T-helper 17 cell (primary cell): ENCODE measurements around the gene AFF3. TPM values are rescaled to one million over a fixed set of nuclear protein-coding genes. Genes with fewer than 3 reads are reported as not detected.
"Not testable (repeated sequence)": the region's sequence is repeated elsewhere in the genome, so short reads cannot be mapped to it uniquely, and the experiment has no call there.

ENCODE experiments used
- ATAC-seq: fragments of 150-1000 bp; cut with Tn5 transposase; 2 replicates; pipeline ENCODE4 v1.10.0; 2021; ENCODE audit warnings: mild to moderate bottlenecking, moderate library complexity
- DNase-seq, 3 donors: peaks; one replicate each; pipeline versions ENCODE4 v3.0.0 to v3.0.0-alpha.2; 2020 to 2021
- H3K9me3 ChIP-seq: one replicate; pipeline ENCODE4 v1.7.0; 2013; ENCODE audit warnings: low read length, mild to moderate bottlenecking; ENCODE audit not compliant: control insufficient read depth, poor library complexity, severe bottlenecking
- H3K27ac Mint-ChIP-seq: one replicate; pipeline ENCODE4 v1.8.0; 2022; ENCODE audit warnings: mild to moderate bottlenecking, moderate library complexity, mixed read lengths
- H3K27me3 Mint-ChIP-seq: one replicate; pipeline ENCODE4 v1.8.0; 2022; ENCODE audit warnings: mixed read lengths
- H3K36me3 Mint-ChIP-seq: one replicate; pipeline ENCODE4 v1.8.0; 2022; ENCODE audit warnings: low read depth, mixed read lengths
- H3K4me1 Mint-ChIP-seq: one replicate; pipeline ENCODE4 v1.8.0; 2022; ENCODE audit warnings: mild to moderate bottlenecking, mixed read lengths
- H3K4me3 Mint-ChIP-seq: one replicate; pipeline ENCODE4 v1.8.0; 2022; ENCODE audit warnings: mild to moderate bottlenecking, moderate library complexity, mixed read lengths
- total RNA-seq, 4 donors: library from RNA in 2 of 4; stranded (reverse) in 2 of 4; gene quantifications; one replicate each; pipeline ENCODE4 v1.2.3 and lab custom pipeline; 2022 to 2026

AFF3 gene
- total RNA-seq, 2 donors from 2014 or later, result 6.5 to 14.4 TPM

- Mint-ChIP-seq H3K4me3 (no peak overlapping the region), H3K27ac (no peak overlapping the region), H3K4me1 (no peaks in the 10 kb centered on the region), H3K27me3 (peaks cover 5% of the 10 kb centered on the region), H3K36me3 (peaks cover 3% of the 10 kb centered on the region)
- ATAC-seq (no peak), DNase-seq (no peak)
- H3K9me3 ChIP-seq, result no peaks in the 10 kb centered on the region
These were observed 478.7 kb downstream of the AFF3 start for GRCh38 chr2:99663641-99664040.

DNA sequence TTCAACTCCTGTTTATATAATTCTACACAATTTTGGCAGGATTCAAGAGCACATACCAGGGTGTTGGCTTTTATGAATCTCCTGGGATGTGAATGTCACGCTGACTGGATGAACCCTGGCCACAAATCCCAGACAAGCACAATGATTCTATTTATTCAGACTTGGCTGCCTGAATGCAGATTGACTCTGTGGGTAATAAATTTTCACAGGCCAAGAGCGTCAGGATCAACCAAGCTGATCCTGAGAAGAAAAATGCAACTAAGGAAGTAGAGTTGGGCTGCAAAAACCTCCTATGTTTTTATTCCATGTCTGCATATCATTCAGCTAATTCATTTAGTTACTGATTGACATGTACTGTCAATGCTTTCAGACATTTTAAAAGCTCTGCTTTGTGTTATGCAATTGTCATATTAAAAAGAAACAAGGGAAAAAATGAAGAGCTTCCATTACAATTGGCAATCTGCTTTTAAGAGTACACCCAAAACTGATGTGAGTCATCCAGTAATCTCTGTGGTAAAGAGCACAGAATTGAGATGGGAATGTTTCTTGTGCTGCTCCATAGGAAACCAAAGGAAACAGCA is 479.5 kb downstream of the AFF3 start:
- Mint-ChIP-seq H3K4me3 (no peak overlapping the region), H3K4me1 (no peaks in the 10 kb centered on the region), H3K27ac (no peak overlapping the region), H3K36me3 (peaks cover 3% of the 10 kb centered on the region), H3K27me3 (peaks cover 10% of the 10 kb centered on the region)
- DNase-seq (no peak), ATAC-seq (no peak)
- H3K9me3 ChIP-seq, result no peaks in the 10 kb centered on the region

DNA sequence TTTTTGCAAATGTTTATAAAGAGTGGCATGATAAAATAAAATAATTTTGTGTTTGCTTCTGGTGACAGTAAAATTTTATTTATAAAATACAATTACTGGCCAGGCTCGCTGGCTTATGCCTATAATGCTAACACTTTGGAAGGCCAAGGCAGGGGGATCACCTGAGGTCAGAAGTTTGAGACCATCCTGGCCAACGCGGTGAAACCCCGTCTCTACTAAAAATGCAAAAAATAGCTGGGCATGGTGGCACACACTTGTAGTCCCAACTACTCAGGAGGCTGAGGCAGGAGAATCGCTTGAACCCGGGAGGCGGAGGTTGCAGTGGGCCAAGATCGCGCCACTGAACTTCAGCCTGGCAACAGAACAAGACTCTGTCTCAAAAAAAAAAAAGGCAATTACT is 480.6 kb downstream of the AFF3 start:
- H3K9me3 ChIP-seq, ATAC-seq, H3K4me3 Mint-ChIP-seq, H3K4me1 Mint-ChIP-seq, H3K27ac Mint-ChIP-seq, H3K36me3 Mint-ChIP-seq, DNase-seq: not testable (repeated sequence)
- peaks cover 17% of the 10 kb centered on the region for H3K27me3 Mint-ChIP-seq

- no peak for ATAC-seq
- H3K36me3 Mint-ChIP-seq, result peaks cover 3% of the 10 kb centered on the region
These were observed 481.6 kb downstream of the AFF3 start for GRCh38 chr2:99660616-99661406.

DNA sequence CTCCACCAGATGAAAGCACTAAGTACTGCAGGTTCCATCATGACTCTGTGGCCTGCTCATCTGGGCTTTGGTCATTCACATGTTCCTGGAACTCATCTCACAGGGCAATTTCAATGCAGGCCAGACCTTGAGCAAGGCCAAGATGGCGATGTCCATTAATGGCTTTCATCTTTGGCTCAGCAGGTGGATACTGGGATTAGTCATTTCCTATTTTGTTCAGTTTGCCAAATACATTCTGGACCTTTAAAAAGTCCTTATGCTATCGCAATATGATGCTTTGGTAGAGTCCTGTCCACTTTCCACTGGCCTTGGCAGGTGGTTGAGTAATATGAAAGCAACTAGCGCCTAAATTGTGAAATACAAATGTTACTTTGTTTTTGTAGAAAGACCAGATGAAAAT is 482.5 kb downstream of the AFF3 start:
- Mint-ChIP-seq H3K4me3 (no peak overlapping the region), H3K27ac (no peak overlapping the region), H3K36me3 (peaks cover 2% of the 10 kb centered on the region), H3K4me1 (peaks cover 4% of the 10 kb centered on the region), H3K27me3 (peaks cover 17% of the 10 kb centered on the region)
- DNase-seq (no peak), ATAC-seq (no peak)
- no peaks in the 10 kb centered on the region for H3K9me3 ChIP-seq

More at GRCh38 chr2:99660616-99661406, 481.6 kb downstream of the AFF3 start:
- no peaks in the 10 kb centered on the region for H3K9me3 ChIP-seq
- peaks cover 2% of the 10 kb centered on the region for H3K4me1 Mint-ChIP-seq
- no peak for DNase-seq
- no peak overlapping the region for H3K4me3 Mint-ChIP-seq
- peaks cover 17% of the 10 kb centered on the region for H3K27me3 Mint-ChIP-seq
- no peak overlapping the region for H3K27ac Mint-ChIP-seq

DNA sequence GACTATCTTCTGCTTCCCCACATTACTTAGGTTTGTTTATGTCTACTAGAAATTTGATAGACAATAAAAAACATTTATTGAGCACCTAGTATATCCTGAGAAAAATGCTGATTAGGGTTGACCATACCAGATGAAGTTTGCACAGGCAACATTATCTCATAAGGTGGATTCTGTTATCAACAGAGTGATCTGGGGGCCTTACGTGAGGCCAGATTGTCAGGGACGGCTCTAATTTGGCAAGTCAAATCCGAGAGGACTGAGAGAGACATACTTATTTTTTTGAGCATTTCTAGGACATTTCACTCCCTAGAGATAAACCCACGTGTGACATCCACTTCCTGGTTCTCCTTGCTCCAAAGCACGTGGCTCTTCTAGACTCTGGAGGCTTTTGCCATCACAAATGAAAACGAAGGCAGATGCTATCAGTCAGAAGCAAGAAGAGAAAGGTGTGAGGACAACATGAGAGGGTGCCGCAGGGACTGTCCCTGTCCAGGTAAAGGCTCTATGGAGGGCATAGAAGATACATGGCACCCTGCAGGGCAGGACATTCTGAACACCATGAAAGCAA is 484.6 kb downstream of the AFF3 start:
- DNase-seq, result no peak
- peaks cover 4% of the 10 kb centered on the region for H3K4me1 Mint-ChIP-seq
- ATAC-seq, result no peak
- peaks cover 17% of the 10 kb centered on the region for H3K27me3 Mint-ChIP-seq
- H3K36me3 Mint-ChIP-seq, result peaks cover 2% of the 10 kb centered on the region
- no peak overlapping the region for H3K4me3 Mint-ChIP-seq
- H3K27ac Mint-ChIP-seq, result no peak overlapping the region
- H3K9me3 ChIP-seq, result no peaks in the 10 kb centered on the region

DNA sequence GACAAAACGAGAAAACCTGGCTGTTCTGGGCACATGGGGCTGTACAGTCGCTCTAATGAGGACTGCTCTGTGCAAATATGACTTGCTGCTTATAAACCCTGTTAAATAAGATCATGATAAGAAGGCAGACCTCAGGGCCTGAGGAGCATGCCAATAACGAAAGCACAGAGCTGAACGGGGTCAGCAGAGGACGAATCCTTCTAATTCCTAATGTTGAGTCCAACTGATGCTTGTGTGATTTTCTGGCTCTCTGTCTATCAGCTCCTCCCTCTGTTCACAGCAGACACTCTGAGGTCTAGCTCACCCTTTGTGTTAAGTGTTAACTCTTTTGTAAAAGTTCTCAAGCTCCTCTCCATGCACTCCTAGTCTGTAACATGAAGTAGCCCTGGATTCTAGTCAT is 485.4 kb downstream of the AFF3 start:
- H3K4me3 Mint-ChIP-seq, result no peak overlapping the region
- H3K4me1 Mint-ChIP-seq, result peaks cover 8% of the 10 kb centered on the region
- H3K36me3 Mint-ChIP-seq, result peaks cover 2% of the 10 kb centered on the region
- peaks cover 18% of the 10 kb centered on the region for H3K27me3 Mint-ChIP-seq
- H3K9me3 ChIP-seq, result no peaks in the 10 kb centered on the region
- no peak for ATAC-seq
- no peak overlapping the region for H3K27ac Mint-ChIP-seq
- DNase-seq, result no peak

DNA sequence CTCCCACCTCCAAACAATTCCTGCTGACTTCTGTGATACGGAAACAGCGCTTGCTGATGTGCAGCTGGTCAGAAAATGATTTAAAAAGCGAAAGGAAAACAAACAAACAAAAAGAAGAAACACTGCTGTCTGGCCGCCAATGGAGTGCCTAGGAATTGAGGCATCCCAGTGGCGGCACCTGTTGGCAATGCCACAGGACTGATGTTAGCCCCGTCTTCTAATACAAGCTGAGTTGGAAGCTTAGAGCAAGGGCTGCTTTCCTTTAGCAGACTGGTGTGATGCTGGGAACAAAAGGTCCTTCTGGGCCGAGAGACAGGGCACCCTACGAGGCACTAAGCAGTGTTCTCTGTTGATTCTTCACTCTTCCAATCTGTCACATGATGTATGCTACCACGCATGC is 489.0 kb downstream of the AFF3 start:
- Mint-ChIP-seq H3K27me3 (peaks cover 17% of the 10 kb centered on the region), H3K4me1 (peaks cover 8% of the 10 kb centered on the region), H3K36me3 (peaks cover 4% of the 10 kb centered on the region), H3K4me3 (no peak overlapping the region), H3K27ac (no peak overlapping the region)
- no peak for ATAC-seq
- DNase-seq, result no peak
- H3K9me3 ChIP-seq, result no peaks in the 10 kb centered on the region

DNA sequence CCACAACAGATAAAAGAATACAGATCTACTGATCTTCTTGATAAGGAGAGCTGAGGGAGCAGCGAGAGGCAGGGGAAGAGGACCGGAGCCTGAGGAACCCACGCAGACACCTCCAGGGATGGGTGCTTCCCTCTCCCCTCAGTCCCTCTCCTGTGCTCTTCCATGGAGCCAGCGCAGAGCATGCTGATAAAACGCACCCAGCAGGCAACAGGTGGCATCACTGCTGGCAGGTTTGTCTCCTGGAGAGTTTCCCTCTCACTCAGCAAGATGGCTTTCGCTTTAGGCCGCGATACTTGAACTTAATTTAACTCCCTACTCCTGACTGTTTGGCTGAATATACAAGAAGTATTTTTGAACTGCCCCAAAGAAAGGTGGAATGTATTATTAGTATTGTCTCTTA is 489.5 kb downstream of the AFF3 start:
- Mint-ChIP-seq H3K4me3 (no peak overlapping the region), H3K27me3 (peaks cover 13% of the 10 kb centered on the region), H3K27ac (no peak overlapping the region), H3K36me3 (peaks cover 4% of the 10 kb centered on the region), H3K4me1 (peaks cover 8% of the 10 kb centered on the region)
- no peaks in the 10 kb centered on the region for H3K9me3 ChIP-seq
- no peak for ATAC-seq
- no peak for DNase-seq

DNA sequence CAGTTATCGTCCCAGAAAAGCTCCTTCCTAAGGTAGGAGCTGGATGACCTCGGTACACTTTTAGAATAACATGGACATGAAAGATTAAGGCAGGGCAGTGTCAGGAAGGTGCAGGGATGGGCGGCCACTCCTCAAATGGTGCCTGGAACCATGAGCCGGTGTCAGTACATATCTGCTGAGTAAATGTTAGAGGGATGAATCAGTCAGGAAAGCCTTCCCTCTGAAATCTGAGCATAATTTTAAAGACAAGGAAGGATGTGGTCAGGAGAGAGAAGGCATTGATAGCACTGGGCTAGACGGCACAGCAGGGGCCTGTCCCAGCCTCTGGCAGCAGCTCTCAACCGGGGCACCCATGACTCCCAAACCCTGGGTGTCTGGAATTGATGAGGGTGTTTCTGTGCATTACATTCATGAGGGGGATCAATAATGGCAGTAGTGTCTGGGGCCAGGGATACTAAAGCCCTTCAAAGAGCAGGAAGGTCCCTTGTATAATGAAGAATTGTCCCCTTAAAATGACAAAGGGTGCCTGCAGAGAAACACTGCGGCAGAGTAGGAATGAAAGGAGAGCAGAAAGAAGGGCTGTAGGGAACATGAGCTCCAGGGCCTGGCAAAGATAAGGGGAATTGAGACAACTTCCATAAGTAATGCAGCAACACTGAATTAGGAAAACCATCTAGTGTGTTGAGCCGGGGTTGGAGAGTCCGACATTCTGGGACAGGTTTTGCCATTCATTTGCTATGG is 490.3 kb downstream of the AFF3 start:
- peaks cover 5% of the 10 kb centered on the region for H3K27me3 Mint-ChIP-seq
- peaks cover 8% of the 10 kb centered on the region for H3K4me1 Mint-ChIP-seq
- H3K9me3 ChIP-seq, result no peaks in the 10 kb centered on the region
- ATAC-seq, result no peak
- DNase-seq, result no peak
- no peak overlapping the region for H3K27ac Mint-ChIP-seq
- no peak overlapping the region for H3K4me3 Mint-ChIP-seq
- peaks cover 4% of the 10 kb centered on the region for H3K36me3 Mint-ChIP-seq

DNA sequence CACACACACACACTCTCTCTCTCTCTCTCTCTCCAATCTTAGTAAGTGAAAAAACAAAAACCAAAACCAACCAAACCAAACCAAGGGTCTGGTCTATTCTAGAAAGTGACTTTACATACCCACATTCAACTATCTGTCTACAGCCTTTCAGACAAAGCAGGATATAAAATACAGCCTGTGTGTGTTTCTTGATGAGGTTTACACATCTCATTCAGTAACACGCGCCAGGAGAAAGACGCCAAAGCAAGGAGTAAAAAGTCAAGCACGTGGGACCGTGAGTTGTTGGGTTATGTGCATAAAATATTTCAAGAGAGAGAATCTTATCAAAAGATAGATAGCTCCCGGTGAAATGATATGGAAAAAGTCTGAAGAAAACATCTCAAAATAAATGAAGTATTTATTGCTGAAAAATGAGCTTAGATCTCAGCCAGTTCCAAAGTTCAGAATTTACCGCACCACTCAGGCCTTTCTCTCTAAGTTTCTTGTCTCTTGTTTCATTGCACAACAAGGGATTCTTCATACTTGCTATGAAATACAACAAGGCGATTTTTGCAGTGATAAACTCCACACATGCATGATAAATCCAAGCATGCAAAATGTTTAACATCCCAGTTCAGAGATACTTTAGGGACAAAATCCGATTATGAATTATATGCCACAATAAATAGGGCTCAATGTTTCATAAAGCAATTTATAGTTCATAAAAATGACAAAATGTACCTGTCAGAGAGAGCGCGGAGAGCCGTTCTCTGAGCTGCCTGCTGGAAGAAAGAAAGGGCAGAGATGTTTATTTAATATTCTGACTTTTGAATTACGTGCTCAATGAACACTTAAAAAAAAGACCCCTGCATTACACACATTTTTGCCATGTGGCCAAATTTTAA is 493.2 kb downstream of the AFF3 start:
- ATAC-seq (no peak), DNase-seq (no peak)
- Mint-ChIP-seq H3K36me3 (peaks cover 2% of the 10 kb centered on the region), H3K27ac (no peak overlapping the region), H3K4me1 (peaks cover 5% of the 10 kb centered on the region), H3K4me3 (no peak overlapping the region), H3K27me3 (peaks cover 15% of the 10 kb centered on the region)
- no peaks in the 10 kb centered on the region for H3K9me3 ChIP-seq

GRCh38 chr2:99648178-99648844 is 494.1 kb downstream of the AFF3 start:
- no peaks in the 10 kb centered on the region for H3K9me3 ChIP-seq
- DNase-seq (no peak), ATAC-seq (no peak)
- Mint-ChIP-seq H3K27me3 (peaks cover 15% of the 10 kb centered on the region), H3K27ac (no peak overlapping the region), H3K4me3 (no peak overlapping the region), H3K36me3 (peaks cover 2% of the 10 kb centered on the region), H3K4me1 (peaks cover 5% of the 10 kb centered on the region)
